ENCODE data around the gene MAG.

- TF ChIP-seq CTCF (IDR thresholded peaks at IDR 0.05; ENCODE audit: low read depth, low read length) (no peak), EZH2phosphoT487 (IDR thresholded peaks at IDR 0.05; ENCODE audit: low read depth) (no peak)
Measured at GRCh38 chr19:35302446-35302845, 10.5 kb downstream of the MAG start.

Data from OCI-LY3 (cell line).